Measurements from ENCODE around the gene L3MBTL3. TPM values are rescaled to one million over a fixed set of nuclear protein-coding genes. Genes with fewer than 3 reads are reported as not detected.

Gene L3MBTL3
- total RNA-seq, 1 experiment from 2014 or later: 4.7 TPM

- H3K27me3 Mint-ChIP-seq (ENCODE audit: low read depth): peaks cover 2% of the 10 kb centered on the region
- no peak overlapping the region for H3T11ph ChIP-seq (ENCODE audit: low read length)
- H3K9ac ChIP-seq (ENCODE audit: extremely low read depth, insufficient read length, low read length): no peak overlapping the region
- WGBS (ENCODE audit: extremely low coverage, insufficient read length, low lambda C conversion rate): no CpG with 5 or more reads among the region's 8 CpGs
- no peaks in the 10 kb centered on the region for H3K79me1 ChIP-seq (ENCODE audit: insufficient read depth, low read depth, low read length, poor library complexity, severe bottlenecking)
- no peak overlapping the region for H4K5ac ChIP-seq (ENCODE audit: insufficient read length, low read depth, low read length)
- H3K27ac Mint-ChIP-seq: no peak overlapping the region
- H3K4me1 Mint-ChIP-seq: peaks cover 9 to 18% of the 10 kb centered on the region in 2 experiments
- H2AFZ ChIP-seq (ENCODE audit: low read length): no peak overlapping the region
- H3K4ac ChIP-seq (ENCODE audit: low read depth, low read length): no peak overlapping the region
- no peaks in the 10 kb centered on the region for H3K23me2 ChIP-seq (ENCODE audit: insufficient read length, low read depth, low read length, poor library complexity, severe bottlenecking)
- no peak overlapping the region for H4K91ac ChIP-seq (ENCODE audit: insufficient read length, low read depth, low read length)
- no peaks in the 10 kb centered on the region for H4K20me1 ChIP-seq (ENCODE audit: control insufficient read depth, insufficient read depth, insufficient read length)
- H3K79me2 ChIP-seq (ENCODE audit: insufficient read depth, low read length): no peaks in the 10 kb centered on the region
- no peaks in the 10 kb centered on the region for H3K4me1 ChIP-seq (ENCODE audit: insufficient read depth, low read length)
- no peak overlapping the region for H2BK5ac ChIP-seq (ENCODE audit: insufficient read length, low read length)
- H4K8ac ChIP-seq (replicated peaks; ENCODE audit: insufficient read length, low read depth, low read length): no peak overlapping the region
- H2BK15ac ChIP-seq (ENCODE audit: low read depth, low read length): no peak overlapping the region
- no peaks in the 10 kb centered on the region for H3K27me3 ChIP-seq (ENCODE audit: insufficient read depth, low read length)
- no peak overlapping the region for H2BK20ac ChIP-seq (ENCODE audit: low read depth, low read length, poor library complexity, severe bottlenecking)
- no peak overlapping the region for H3K23ac ChIP-seq (ENCODE audit: insufficient read length, low read depth, low read length)
- H3K9me3 ChIP-seq (ENCODE audit: control insufficient read depth, low read depth, low read length): peaks cover 12% of the 10 kb centered on the region
- no peak for DNase-seq
- no peak overlapping the region for H3K18ac ChIP-seq (ENCODE audit: insufficient read length, low read depth, low read length)
- H3K4me3 Mint-ChIP-seq: no peak overlapping the region
- H2BK12ac ChIP-seq (ENCODE audit: insufficient read length, low read depth, low read length): no peak overlapping the region
- no peak overlapping the region for H3K4me2 ChIP-seq (ENCODE audit: insufficient read depth, insufficient read length, low read length)
- no peak for TF ChIP-seq CTCF (conservative IDR thresholded peaks at IDR 0.05)
- H3K36me3 Mint-ChIP-seq (ENCODE audit: insufficient read depth in 1 of 3, low read depth in 3 of 3): peaks cover 29 to 50% (median 39%) of the 10 kb centered on the region in 3 experiments
- no peak overlapping the region for H3K14ac ChIP-seq (ENCODE audit: insufficient read depth, low read length)
- H3K9me3 Mint-ChIP-seq: peaks cover 33 to 43% of the 10 kb centered on the region in 2 experiments
- no peak overlapping the region for H3K56ac ChIP-seq (ENCODE audit: insufficient read length, low read depth, low read length)
- no peak overlapping the region for H2AK5ac ChIP-seq (ENCODE audit: insufficient read length, low read length)
- H3K27ac ChIP-seq (ENCODE audit: insufficient read length, low read depth, low read length): no peak overlapping the region
- no peak overlapping the region for H2BK120ac ChIP-seq (ENCODE audit: low read depth, low read length, poor library complexity, severe bottlenecking)
These were observed 171.4 kb downstream of the L3MBTL3 start for GRCh38 chr6:130189531-130190397.

Other genes starting within 250 kb of the L3MBTL3 start
- gene TMEM244, start 157.3 kb upstream of the L3MBTL3 start, total RNA-seq (2021): not detected in 2 replicates
- gene SAMD3, start 204.4 kb downstream of the L3MBTL3 start, total RNA-seq (2021): 0.26 and 0.39 TPM in 2 replicates